K562 (cell line): ENCODE measurements around the gene FAM117A. TPM values are rescaled to one million over a fixed set of nuclear protein-coding genes. Genes with fewer than 3 reads are reported as not detected.

Source experiments
- GATAD2A ChIP-seq: fragments of 450-650 bp; IDR thresholded peaks from 2 replicates; pipeline ENCODE4 v1.6.1; 2017
- KLF6 ChIP-seq: fragments of 250-450 bp; sonication (Bioruptor Pico); IDR thresholded peaks from 2 replicates; pipeline ENCODE4 v1.4.0; 2020; ENCODE audit warnings: mild to moderate bottlenecking, moderate library complexity, borderline replicate concordance
- MTA3 ChIP-seq: fragments of 450-650 bp; formaldehyde crosslinking; IDR thresholded peaks from 2 replicates; pipeline ENCODE4 v1.6.1; 2017; ENCODE audit warnings: mild to moderate bottlenecking, borderline replicate concordance
- NBN ChIP-seq: fragments of 450-650 bp; IDR thresholded peaks from 2 replicates; pipeline ENCODE4 v1.6.1; 2016; ENCODE audit warnings: low read depth, mild to moderate bottlenecking
- NRF1 ChIP-seq, 2 experiments: fragments of 450-650 bp; IDR thresholded peaks in 1 of 2; conservative IDR thresholded peaks in 1 of 2; 2 replicates each; pipeline ENCODE4 v1.6.1; 2014; ENCODE audit warnings: mild to moderate bottlenecking in 2 of 2
- RBFOX2 ChIP-seq: fragments of 200-400 bp; formaldehyde crosslinking; IDR thresholded peaks from 2 replicates; pipeline ENCODE4 v1.6.1; 2017; ENCODE audit warnings: low read depth, mild to moderate bottlenecking, low read length, moderate library complexity
- ZBTB33 ChIP-seq: sonication (generic); formaldehyde crosslinking; IDR thresholded peaks from 2 replicates; pipeline ENCODE4 v1.8.1; 2023; ENCODE audit warnings: mild to moderate bottlenecking, missing genetic modification reagents
- ZBTB40 ChIP-seq, 2 experiments: fragments of 450-650 bp in 1 of 2; sonication (generic) in 1 of 2; formaldehyde crosslinking in 1 of 2; IDR thresholded peaks; 2 replicates each; pipeline versions ENCODE4 v1.7.1 to v1.9.0; 2016 to 2022; ENCODE audit warnings: inconsistent platforms in 1 of 2, mild to moderate bottlenecking in 1 of 2, missing genetic modification reagents in 1 of 2
- ZC3H8 ChIP-seq: fragments of 450-650 bp; IDR thresholded peaks from 2 replicates; pipeline ENCODE4 v1.6.1; 2017
- ZKSCAN1 ChIP-seq: fragments of 150-350 bp; IDR thresholded peaks from 2 replicates; pipeline ENCODE4 v1.6.1; 2016; ENCODE audit warnings: low read depth, low read length
- ZNF224 ChIP-seq: sonication (generic); formaldehyde crosslinking; IDR thresholded peaks from 2 replicates; pipeline ENCODE4 v1.8.0; 2022; ENCODE audit warnings: mild to moderate bottlenecking, missing genetic modification reagents
- polyA plus RNA-seq, 8 experiments: library from polyadenylated mRNA; depleted of rRNA in 4 of 8; stranded (reverse) in 5 of 8; unstranded in 3 of 8; fragments of >200 nt; fragmentation: Nextera tagmentation in 2 of 8; fragmentation: Illumina TruSeq in 1 of 8; extraction: Ambion mirVana in 2 of 8; extraction: Trizol in 1 of 8; gene quantifications; 2 replicates each; pipeline versions ENCODE4 v1.2.1 to v1.2.3, GENCODE V29; 2011 to 2014; ENCODE audit warnings: inconsistent platforms in 1 of 8, missing spikeins in 1 of 8
- total RNA-seq, 7 experiments: library from RNA; depleted of rRNA in 6 of 7; stranded (reverse); fragments of >200 nt in 6 of 7; fragmentation: Illumina TruSeq in 2 of 7; extraction: Trizol in 2 of 7; gene quantifications; 2 replicates each; pipeline versions ENCODE4 v1.2.1 to v1.2.3, GENCODE V29; 2011 to 2021; ENCODE audit warnings: low replicate concordance in 1 of 7
- TF ChIP-seq, protein P1 (sequence below), 2 experiments: IDR thresholded peaks in 1 of 2; conservative IDR thresholded peaks in 1 of 2; 2 replicates each; pipeline ENCODE4 v1.6.1; 2016; ENCODE audit warnings: low read depth in 2 of 2, mild to moderate bottlenecking in 1 of 2, missing compliant biosample characterization in 1 of 2, missing genetic modification characterization in 1 of 2, moderate library complexity in 1 of 2

The FAM117A gene
- total and polyA plus RNA-seq, 9 of the 15 experiments (the other 6 are each of a cell fraction or from before 2014, with no cell fraction given), result 3.1 to 79.7 (median 36.6) TPM

DNA sequence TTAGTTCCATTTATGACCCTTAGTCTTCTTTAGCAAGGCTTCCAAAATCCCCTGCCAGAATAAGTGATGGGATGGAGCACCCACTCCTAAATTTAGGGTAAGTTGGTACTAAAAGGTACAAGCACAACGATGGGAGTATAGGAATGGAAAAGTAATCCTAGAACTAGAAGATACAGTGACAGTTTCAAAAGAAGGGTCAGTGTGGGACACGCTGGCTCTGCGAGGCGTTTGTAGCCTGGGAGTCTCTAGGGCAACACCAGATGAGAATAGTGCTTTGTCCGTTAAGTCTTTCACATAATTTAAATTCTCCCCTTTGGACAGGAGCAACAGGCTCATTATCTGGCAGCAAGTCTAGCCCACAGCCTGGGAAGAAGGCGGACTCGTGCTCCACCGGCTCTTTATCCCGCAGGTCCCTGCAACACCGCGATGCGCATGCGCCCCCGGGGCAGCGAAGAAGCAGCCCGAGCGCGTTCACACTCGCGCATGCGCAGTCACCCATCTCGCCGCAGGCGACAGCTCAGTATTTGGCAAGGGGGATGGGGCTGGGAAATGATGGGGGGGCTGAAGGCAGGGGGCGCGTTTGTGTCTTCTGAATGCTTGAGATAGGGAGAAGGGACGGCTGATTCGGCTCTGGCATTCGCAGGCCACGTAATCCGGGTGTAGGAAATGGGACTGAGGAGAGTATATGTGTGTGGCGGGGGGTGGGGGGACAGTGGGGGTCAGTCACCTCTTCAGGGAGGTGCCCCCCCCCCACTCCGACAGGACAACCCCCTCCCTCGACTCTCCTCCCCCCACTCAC is 86.6 kb downstream of the FAM117A start (continued):
- TF ChIP-seq NBN (0 out of 2 replicates have a peak, but pooled peaks have one; percentile 14), GATAD2A (0 out of 2 replicates have a peak, but pooled peaks have one; percentile 53), ZC3H8 (0 out of 2 replicates have a peak, but pooled peaks have one; percentile 29), RBFOX2 (peak; percentile 73), KLF6 (CRISPR knock-in tag) (no peak), ZKSCAN1 (0 out of 2 replicates have a peak, but pooled peaks have one; percentile 49), ZBTB40 (IDR thresholded peaks at IDR 0.05) (peak; percentile 15; the same call in 1 of the 2 replicates), ZBTB40 (CRISPR knock-in tag; IDR thresholded peaks at IDR 0.05) (no peak), NRF1 (conservative IDR thresholded peaks at IDR 0.05 in 1 of 2, IDR thresholded peaks at IDR 0.05 in 1 of 2) (peak; percentile 99), MTA3 (no peak), ZBTB33 (CRISPR knock-in tag) (no peak), ZNF224 (CRISPR knock-in tag) (no peak)
- TF ChIP-seq, protein P1, sequence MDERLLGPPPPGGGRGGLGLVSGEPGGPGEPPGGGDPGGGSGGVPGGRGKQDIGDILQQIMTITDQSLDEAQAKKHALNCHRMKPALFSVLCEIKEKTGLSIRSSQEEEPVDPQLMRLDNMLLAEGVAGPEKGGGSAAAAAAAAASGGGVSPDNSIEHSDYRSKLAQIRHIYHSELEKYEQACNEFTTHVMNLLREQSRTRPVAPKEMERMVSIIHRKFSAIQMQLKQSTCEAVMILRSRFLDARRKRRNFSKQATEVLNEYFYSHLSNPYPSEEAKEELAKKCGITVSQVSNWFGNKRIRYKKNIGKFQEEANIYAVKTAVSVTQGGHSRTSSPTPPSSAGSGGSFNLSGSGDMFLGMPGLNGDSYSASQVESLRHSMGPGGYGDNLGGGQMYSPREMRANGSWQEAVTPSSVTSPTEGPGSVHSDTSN (CRISPR knock-in tag; IDR thresholded peaks at IDR 0.05; ENCODE audit: low read depth), result no peak
- TF ChIP-seq, protein P1 (tag; conservative IDR thresholded peaks at IDR 0.05; ENCODE audit: low read depth), result no peak
